Cerebellar nuclear complex (tissue), 1 donor: ENCODE measurements around the gene TMEM123.

Source experiments
- DNase-seq, 2 experiments: peaks; one replicate each; lab custom pipeline; 2025; lab: John Stamatoyannopoulos, UW

The TMEM123 gene

DNA sequence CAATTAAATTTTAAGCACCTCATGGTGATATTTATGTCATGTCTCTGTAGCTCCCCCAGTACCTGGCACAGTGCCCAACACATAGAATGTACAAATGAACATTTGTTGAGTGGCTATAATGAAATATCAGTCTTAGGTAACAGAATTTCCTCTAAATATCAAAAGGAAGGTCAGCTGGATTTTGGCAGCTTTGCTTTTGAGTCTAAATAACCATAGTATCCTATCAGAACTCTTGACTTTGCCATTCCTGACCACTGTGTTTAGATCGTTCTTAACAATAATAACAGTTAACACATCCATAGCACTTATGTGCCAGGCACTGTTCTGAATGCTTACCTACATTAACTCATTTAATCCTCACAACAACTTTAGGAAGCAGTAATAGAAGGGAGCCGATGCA lies 26.6 kb downstream of the TMEM123 start:
- DNase-seq = no peak

DNA sequence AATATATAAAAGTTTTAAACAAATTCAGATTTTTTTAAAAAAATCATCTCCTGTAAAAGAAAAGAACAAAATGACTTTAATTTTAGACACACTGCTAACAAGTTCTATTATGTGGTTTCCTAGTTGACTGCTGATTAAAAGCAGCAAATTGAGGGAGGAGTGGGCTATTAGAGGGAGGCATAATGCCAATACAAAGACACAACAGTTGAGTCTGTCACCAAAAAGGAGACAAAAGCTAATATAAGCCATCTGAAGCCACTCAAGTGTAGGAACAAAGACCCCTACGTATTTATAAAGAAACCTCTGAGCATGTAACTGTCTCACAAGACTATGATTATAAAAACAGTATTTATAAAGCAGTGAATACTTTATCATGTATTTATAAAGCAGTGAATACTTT lies 28.6 kb downstream of the TMEM123 start:
- DNase-seq = no peak

DNA sequence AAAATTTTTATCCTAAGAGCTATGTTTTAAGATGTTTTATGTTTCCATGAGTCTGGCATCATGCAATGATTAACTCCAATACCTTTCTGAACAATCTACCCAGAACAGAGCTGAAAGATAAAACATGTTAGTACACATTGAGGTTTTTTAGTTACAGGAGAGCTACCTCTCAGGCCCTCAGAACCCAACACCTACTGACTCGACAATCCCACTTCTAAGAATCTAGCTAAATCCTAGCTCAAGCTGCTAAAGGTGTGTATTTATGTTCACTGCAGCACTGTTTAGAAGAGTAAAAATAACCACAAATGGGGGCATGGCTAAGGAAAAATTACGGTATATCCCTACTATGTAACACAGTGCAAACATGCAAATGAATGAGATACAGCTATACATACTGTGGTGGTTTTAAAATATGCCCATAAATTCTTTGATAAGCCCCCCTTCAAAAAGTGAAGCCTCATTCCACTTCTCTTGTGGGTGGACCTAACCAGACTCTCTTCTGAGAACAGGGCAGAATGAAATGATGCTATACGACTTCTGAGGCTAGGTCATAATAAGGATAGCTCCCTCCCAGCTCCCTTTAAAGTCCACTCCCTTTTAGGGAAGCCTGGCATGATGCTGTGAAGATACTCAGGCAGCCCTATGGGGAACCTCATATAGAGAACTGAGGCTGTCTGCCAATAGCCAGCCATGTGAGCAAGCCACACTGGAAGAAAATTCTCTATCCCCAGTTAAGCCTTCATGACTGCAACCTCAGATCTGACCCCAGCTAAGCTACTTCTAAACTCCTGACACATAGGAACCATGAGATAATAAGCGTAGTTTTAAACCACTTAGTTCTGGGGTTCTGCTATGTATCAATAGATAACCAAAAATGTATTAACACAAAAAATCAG lies 29.5 kb downstream of the TMEM123 start:
- no peak for DNase-seq

DNA sequence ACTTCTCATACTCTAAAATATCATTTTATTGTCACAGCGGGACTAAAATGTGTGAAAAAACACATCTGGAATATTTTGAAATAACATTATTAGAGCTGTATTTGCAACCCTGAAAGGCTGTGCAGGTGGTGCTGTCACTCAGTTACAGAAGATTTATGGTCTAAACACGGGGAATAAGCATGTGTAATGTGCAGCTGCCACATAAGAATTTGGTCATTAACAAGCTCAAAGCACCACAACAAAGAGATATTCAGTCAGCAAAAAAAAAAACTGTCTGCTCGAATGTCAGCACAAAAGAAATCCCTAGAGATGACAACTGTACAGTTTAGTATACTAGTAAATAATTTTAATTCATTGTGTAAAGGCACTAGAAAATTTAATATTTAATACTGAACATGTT lies 31.3 kb downstream of the TMEM123 start:
- no peak for DNase-seq

DNA sequence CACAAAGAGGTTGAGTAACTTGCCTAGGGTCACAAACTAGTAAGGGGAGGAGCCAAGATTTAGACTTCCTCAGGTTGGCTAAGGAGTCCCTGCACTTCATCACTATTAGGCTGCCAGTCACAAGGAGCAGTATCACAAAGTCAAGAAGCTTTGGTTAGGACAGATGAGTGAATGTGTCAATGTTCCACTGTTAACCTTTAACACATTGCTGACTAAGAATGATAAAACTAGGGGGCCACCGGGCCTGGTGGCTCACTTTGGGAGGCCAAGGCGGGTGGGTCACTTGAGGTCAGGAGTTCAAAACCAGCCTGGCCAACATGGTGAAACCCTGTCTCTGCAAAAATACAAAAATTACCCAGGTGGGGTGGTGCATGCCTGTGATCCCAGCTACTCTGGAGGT lies 32.0 kb downstream of the TMEM123 start:
- DNase-seq = no peak

DNA sequence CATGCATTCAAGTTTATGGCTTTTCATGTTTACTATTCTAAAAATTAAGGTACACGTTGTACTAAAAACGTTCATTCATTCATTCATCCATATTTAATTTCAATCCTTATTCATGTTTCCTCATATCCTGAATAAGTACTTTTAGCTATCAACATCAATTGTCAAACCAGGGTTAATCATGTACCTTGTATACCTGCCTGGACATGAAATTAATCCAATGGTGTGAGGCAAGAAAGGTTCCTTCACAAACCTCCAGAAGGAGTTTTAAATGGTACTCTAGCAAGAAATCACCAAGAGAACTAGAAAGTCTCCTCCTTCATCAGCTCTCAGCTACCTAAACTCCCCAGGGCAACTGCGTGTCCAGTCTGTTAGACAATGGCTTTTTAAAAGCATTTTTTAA lies 33.4 kb downstream of the TMEM123 start:
- DNase-seq = no peak

DNA sequence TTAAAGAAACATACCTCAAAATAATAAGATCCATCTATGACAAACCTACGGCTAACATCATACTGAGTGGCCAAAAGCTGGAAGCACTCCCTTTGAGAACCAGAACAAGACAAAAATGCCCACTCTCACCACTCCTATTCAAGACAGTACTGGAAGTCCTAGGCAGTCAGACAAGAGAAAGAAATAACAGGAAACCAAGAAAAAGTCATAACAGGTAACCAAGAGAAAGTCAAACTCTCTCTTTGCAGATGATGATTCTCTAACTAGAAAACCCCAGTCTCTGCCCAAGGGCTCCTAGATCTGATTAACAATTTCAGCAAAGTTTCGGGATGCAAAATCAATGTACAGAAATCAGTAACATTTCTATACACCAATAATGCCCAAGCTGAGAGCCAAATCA lies 35.6 kb downstream of the TMEM123 start:
- DNase-seq = no peak

DNA sequence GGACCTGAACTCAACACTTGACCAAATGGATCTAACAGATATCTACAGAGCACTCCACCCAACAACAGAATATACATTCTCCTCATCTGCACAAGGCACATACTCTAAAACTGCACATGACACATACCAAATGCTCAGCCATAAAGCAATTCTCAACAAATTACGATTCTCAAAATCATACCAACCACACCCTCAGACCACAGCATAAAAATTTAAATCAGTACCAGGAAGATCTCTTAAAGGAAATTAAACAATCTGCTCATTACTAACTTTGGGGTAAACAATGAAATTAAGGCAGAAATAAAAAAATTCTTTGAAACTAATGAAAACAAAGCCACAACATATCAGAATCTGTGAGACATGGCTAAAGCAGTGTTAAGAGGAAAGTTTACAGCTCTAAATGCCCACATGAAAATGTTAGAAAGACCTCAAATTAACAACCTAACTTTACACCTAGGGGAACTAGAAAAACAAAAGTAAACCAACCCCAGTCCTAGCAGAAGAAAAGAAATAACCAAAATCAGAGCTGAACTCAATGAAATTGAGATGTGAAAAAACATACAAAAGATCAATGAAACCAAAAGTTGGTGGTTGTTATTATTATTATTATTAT lies 37.2 kb downstream of the TMEM123 start:
- DNase-seq = no peak

DNA sequence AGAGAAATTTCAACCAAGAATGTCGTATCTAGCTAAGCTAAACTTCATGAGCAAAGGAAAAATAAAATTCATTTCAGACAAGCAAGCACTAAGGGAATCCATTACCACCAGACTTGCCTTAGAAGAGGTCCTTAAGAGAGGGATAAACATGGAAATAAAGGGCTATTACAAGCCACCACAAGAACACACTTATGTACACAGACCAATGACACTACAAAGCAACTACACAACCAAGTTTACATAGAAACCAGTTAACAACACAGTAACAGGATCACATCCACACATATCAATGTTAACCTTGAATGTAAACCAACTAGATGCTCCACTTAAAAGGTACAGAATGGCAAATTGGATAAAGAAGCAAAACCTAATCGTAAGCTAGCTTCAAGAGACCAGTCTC lies 38.0 kb downstream of the TMEM123 start:
- DNase-seq = no peak

DNA sequence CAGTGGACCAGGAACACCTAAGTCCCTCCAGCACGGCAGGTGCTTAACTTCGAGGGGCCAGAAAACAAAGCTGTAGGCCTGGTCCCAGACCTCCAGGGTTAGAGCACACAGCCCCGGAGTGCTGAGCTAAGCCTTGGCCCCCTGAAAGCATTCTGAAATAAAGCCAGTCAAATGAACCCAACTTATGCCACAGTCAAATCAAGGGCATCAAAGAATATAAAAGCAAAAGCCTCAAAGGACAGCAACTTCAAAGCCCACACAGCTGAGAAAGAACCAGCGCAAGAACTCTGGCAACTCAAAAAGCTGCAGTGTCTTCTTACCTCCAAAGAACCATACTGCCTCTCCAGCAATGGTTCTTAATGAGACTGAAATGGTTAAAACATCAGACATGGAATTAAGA lies 39.1 kb downstream of the TMEM123 start:
- DNase-seq = no peak

DNA sequence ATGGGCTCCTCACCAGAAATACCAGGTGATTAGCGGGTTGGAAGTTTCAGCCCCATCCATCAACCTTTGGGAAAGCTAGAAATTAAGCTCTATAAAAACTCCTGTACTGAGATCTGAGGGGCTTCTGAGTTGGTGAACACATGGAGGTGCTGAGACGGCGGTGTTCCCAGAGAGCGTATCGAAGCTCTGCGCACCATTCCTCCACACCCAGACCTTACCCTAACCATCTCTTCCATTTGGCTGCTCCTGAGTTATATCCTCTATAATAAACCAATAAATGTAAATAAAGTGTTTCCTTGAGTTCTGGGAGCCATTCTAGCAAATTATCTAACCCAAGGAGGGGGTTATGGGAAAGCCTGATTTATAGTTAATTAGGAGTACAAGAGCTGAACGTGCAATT lies 41.4 kb downstream of the TMEM123 start:
- no peak for DNase-seq

DNA sequence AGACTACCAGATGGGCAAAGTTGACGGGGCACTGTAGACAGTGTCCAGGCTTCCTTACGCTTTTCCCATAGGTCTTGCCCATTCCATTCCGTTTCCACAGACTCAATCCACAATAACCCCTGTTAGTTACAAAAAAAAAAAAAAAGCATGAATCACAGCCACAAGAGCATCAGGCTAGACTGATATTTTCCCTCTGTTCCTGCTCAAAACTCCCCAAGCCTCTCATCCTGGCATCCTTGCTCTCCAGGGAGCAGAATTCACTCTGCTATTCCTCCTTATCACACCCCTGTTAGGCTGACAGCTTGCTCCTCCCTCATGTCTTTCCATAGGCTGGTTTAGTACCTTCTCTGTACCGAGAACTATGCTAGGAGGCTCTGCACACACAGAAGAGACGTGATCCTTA lies 42.2 kb downstream of the TMEM123 start:
- DNase-seq = no peak

DNA sequence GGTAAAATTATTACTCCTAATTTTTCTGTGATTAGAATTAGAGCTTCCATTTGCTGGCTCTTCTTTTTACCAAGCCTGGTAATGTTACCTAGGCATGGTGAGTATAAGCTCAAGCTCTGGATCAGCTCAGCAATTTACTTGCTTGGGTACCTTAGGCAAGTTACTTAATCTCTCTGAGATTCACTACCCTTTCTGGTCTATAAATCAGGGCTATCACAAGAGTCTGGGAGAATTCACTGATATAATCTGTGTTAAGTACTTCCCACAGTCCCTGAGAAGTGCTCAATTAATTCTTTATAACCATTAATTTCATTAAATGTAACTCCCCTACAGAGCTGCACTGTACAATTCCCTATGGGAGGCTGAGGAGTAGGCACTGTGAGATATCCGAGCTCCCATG lies 44.2 kb downstream of the TMEM123 start:
- DNase-seq = no peak

DNA sequence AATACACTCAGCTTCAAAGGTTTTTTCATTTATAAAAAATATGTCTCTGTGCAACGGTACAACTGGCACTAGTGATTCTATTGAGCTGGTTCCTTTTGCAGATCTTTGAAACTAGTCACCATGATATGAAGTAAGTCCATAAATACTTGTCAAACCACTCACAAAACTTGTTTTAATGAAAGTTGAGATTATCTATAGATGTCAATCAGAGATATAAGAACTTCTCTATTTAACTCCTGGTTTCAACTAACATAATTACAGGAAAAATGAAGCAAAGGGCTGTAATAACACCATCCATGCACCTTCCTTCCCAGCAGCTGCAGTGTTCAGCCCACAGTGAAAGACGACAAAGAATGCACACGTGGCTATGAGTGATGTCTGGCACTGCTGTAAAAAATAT lies 44.7 kb downstream of the TMEM123 start:
- no peak for DNase-seq

DNA sequence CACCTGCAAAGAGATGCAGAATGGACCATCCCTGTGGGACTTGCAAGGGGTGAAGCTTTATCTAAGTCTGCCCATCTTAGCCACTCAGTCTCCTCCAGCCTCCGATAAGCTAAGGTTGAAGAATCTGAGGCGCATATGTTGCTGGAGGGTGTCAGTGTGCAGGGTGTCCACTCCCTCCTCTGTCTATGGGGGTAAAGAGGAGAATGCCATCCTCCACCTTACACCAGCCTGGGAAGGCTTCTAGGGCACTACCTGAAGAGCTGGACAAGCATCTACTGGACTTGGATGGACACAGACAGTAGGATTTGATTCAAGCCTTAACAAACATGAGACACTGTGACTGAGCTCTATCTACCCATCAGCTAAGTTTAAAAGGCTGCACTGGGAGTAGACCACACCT lies 46.5 kb downstream of the TMEM123 start:
- no peak for DNase-seq

DNA sequence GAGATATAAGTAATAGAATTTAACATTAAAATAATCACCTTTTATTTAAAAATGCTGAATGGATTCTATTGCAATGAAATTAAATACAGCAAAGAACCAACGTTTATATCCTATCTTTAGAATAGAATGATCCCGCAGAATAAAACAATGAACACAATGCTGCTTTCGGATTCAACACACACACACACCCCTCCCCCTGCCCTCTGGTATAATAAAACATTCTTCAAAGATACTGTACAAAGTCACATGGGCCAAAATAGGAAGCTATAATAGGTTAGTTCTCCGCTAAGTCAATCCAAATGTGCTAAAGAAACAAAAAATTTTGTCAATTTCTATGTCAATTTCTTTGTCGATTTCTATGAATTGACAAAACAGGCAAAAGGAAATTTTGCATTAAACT lies 47.1 kb downstream of the TMEM123 start:
- DNase-seq = no peak

DNA sequence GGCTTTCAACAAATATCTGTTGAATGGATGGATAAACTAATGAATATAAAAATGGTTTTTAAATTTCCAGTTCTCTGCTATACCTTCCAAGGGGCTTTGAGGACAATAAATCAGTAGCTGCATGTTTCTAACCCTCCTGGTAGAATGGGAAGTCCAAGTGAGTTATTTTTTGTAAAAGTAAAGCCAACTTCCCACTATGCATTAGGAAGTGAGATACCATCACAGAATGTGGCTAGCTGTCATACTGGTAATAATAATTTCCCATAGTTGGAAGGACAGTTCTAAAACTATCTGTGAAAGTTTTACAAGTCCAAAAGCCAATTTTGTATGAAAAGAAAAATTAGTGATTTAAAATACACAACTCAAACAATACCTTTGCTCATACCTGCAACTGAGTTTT lies 50.0 kb downstream of the TMEM123 start:
- DNase-seq = no peak

DNA sequence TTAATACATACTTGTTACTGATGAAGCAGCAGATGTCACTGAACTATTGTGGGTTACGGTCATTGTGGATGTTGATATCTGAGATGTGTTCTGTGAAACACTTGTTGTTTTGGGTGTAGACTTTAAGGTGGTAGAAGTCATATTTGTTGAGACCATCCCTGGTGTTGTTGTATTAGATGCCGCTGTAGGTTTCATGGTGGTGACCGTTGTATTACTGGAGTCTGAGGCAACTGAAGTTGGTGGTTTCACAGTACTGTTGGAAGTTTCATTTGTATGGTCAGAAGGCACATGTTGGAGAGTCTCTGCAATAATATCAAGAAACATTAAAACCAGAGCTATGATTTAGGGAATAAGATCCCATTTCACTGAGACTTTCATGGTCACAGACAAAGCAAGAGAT lies 50.7 kb downstream of the TMEM123 start:
- DNase-seq = no peak

DNA sequence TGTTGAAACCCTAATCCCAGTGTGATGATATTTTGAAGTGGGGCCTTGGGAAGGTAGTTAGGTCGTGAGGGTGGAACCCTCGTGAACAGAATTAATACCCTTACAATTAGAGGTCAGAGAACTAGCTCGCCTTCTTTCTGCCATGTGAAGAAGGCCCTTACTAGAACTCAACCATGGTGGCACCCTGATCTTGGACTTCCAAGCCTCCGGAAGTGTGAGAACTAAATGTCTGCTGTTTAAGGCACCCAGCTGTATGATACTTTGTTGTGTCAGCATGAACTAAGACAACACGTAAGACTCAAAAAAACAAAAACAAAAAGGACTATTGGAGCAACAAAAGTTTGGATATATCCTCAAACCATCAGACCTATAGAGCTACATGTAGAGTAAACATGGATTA lies 52.0 kb downstream of the TMEM123 start:
- DNase-seq = no peak

DNA sequence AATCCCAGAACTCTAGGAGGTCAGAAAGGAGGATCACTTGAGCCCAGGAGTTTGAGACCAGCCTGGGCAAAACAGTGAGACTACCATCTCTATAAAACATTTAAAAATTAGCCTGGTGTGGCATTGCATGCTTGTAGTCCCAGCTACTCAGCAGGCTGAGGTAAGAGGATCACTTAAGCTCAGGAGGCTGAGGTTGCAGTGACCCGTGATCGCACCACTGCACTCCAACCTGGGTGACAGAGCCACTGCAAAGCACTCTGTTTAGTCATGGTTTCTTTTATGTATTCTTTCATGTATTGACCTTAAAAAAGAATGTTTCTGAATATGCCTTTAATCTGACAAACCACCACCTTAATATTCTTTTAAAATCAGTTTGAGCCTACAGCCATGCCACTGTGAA lies 53.4 kb downstream of the TMEM123 start:
- no peak for DNase-seq

DNA sequence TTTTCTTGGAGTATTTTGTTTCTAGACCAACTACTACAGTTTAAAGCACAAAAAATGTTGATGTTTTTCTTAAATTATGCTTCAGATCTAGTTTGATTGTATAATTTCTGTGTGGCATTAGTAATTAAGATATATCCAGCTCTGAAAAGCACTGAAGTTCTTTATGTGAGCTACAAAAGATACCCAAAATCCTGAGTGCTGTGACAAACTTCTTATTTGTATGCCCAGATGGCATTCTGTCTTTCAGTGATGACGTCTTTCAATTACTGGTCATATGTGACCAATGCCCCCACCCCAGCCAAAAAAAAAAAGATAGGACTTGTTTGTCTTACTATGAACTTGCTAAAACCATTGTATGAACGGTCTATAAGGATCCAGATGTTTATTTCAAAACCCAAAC lies 54.3 kb downstream of the TMEM123 start:
- DNase-seq = no peak

DNA sequence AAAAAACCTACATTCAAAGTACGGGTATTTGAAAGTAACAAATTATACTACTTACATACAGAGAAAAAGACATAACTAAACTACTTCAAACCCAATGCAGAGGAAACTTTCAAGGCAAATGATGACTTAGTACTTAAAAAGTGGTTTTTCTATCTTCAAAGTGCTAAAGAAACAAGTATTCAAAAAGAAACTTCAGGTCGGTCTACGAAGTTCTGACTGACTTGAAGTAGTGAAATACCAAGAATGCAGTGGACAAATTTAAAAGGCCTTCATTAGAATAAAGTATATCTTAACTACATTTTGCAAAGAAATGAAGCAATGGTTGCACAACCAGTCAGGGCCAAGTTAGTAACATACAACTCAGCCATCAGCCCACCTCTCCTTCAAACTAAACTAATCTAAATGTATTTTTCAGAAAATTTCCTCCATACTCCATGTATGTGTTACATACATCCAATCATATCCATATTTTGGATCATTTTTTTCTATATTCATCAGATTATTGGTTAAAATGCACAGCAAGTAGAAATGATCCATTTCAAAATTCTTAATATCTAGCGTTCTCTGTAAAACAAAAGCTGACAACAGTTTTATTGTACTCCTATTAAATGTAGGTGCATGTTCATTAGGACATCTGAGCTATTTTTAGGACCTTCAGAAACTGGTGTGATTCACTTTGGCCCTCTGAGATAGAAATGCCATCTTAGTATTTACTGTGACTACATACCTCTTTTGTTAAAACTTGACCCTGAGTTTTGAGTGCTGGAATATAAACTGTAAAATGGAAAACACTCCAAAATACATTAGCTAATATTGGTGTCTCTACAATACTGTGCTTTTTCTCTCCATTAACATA lies 55.6 kb downstream of the TMEM123 start:
- DNase-seq = no peak
